ENCODE measurements around the gene TBL1XR1.
"Not testable (repeated sequence)": the region's sequence is repeated elsewhere in the genome, so short reads cannot be mapped to it uniquely, and the experiment has no call there.

Gene TBL1XR1

DNA sequence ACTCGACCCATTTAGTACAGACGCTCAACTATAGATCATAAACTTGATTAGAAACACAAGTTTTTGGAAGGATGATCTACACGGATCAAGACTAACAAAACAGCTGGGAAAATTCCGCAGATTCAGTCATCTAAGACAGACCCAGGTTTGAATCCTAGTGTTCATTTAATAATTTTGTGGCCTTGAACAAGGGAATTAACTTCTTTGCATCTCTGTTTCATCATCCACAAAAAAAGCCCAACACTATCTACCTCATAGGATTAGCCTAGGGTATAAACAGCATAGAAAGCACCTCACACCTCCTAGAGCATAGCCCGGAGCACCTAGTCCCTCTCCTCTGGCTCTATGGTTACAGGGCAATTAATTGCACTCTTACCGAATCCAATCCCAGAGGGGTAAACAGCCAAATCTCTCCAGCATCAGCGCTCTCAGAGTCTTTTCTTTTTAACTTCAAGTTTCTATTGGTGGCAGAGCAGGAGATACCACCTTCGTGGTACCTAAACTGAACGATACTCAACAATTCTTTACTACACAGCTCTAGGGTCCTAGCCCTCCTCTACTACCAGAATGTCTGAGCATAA is 3.5 kb downstream of the TBL1XR1 start:
- H3K4me3 ChIP-seq (replicated peaks; ENCODE audit: low read depth, low read length): peak overlapping the region; percentile 80
- TF ChIP-seq, protein P1, sequence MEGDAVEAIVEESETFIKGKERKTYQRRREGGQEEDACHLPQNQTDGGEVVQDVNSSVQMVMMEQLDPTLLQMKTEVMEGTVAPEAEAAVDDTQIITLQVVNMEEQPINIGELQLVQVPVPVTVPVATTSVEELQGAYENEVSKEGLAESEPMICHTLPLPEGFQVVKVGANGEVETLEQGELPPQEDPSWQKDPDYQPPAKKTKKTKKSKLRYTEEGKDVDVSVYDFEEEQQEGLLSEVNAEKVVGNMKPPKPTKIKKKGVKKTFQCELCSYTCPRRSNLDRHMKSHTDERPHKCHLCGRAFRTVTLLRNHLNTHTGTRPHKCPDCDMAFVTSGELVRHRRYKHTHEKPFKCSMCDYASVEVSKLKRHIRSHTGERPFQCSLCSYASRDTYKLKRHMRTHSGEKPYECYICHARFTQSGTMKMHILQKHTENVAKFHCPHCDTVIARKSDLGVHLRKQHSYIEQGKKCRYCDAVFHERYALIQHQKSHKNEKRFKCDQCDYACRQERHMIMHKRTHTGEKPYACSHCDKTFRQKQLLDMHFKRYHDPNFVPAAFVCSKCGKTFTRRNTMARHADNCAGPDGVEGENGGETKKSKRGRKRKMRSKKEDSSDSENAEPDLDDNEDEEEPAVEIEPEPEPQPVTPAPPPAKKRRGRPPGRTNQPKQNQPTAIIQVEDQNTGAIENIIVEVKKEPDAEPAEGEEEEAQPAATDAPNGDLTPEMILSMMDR (IDR thresholded peaks at IDR 0.05; ENCODE audit: low read length, missing control alignments): no peak
- DNase-seq (ENCODE audit: low read depth): no peak

DNA sequence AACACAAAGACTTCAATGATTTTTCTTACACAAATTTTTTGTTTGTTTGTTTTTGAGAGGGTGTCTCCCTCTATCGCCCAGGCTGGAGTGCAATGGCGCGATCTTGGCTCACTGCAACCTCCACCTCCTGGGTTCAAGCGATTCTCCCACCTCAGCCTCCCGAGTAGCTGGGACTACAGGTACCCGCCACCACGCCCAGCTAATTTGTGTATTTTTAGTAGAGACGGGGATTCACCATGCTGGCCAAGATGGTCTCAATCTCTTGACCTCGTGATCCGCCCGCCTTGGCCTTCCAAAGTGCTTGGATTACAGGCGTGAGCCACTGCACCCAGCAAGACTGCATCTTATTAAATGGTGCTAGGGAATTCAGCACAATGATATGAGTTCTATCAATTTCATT is 4.0 kb downstream of the TBL1XR1 start:
- DNase-seq (ENCODE audit: low read depth); H3K4me3 ChIP-seq (replicated peaks; ENCODE audit: low read depth, low read length): not testable (repeated sequence)

DNA sequence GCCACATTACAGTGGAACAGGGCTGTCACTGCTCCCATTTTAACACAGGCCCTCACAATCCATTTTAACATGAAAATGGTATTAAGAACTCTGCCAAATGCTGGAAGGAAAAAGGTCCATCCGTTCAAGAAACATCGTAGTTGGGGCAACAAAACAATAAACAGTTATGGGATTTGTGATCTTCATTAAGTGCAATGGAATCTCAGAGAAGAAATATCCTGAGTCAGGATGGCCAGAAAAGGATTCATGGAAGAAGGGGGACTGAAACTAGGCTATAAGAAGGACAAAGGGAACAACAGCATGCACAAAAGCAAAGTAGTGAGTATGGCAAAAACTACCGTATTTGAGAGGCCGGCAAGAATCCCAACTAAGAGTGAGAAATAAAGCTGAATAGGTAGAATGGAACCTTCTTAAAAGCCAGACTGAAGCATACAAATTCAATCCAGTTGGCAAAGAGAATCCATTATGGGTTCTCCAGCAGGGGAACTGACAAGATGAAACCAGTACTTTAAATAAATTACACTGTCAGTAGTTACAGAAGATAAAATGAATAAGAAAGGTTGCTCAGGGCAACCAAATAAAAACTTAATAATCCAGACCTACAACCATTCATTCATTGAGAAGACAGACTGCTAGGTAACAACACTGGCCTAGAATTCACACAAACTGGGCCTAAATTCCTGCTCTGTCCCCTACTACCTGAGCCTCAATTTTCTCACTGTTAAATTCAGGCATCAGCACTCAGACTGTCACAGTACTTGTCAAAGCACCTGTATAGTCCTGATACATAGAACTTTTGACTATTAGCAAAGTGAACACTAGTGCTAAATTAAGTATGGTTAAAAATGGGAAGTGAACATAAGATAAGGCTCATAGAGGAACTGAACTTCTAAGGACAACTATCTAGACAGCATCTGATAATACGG is 6.3 kb downstream of the TBL1XR1 start:
- TF ChIP-seq, protein P1 (IDR thresholded peaks at IDR 0.05; ENCODE audit: low read length, missing control alignments): no peak
- peak; percentile 53 for DNase-seq (ENCODE audit: low read depth)
- no peak overlapping the region for H3K4me3 ChIP-seq (replicated peaks; ENCODE audit: low read depth, low read length)

DNA sequence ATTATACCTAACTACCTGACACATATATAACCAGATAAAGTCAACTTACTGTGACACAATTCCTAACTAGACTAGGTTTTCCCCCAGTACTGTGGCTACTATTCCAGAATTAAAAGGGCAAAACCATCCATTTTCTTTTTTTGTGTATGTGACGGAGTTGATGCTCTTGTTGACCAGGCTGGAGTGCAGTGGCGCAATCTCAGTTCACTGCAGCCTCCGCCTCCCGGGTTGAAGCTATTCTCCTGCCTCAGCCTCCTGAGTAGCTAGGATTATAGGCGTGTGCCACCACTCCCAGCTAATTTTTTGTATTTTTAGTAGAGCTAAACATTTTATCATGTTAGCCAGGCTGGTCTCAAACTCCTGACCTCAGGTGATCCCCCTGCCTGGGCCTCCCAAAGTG is 7.1 kb downstream of the TBL1XR1 start:
- not testable (repeated sequence) for DNase-seq (ENCODE audit: low read depth); H3K4me3 ChIP-seq (replicated peaks; ENCODE audit: low read depth, low read length)

DNA sequence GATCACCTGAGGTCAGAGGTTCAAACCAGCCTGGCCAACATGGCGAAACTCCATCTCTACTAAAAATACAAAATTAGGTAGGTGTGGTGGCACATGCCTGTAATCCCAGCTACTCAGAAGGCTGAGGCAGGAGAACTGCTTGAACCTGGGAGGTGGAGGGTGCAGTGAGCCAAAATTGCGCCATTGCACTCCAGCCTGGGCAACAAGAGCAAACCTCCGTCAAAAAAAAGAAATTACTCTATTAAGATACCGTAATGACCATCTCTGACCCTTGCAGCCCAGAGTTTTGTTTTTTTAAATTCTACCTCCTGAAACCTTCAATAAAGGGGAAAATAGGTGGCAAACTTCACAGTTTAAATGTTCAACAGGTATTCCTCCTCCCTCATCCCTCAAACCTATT is 9.0 kb downstream of the TBL1XR1 start:
- not testable (repeated sequence) for DNase-seq (ENCODE audit: low read depth)

DNA sequence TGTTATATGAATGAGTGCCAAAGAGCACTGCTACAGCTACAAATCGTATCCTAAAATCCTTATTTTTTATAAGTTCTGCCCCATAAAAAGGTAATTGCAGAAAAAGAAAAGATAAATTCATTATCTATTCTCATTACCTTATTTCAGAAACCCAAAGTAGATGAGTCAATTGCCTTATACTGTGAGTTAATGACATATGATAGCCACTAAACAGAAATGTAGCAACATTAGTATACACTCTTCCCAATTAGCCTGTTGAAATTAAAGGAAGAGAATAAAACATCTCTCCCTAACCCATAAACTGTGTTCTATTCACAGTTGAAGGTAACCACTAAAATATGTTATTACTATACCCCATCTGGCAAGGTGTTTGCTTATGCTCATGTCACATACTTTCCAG is 11.0 kb downstream of the TBL1XR1 start:
- TF ChIP-seq, protein P1 (IDR thresholded peaks at IDR 0.05; ENCODE audit: low read length, missing control alignments): no peak

More for the DNA sequence above, 9.0 kb downstream of the TBL1XR1 start:
- H3K4me3 ChIP-seq (replicated peaks; ENCODE audit: low read depth, low read length): not testable (repeated sequence)

DNA sequence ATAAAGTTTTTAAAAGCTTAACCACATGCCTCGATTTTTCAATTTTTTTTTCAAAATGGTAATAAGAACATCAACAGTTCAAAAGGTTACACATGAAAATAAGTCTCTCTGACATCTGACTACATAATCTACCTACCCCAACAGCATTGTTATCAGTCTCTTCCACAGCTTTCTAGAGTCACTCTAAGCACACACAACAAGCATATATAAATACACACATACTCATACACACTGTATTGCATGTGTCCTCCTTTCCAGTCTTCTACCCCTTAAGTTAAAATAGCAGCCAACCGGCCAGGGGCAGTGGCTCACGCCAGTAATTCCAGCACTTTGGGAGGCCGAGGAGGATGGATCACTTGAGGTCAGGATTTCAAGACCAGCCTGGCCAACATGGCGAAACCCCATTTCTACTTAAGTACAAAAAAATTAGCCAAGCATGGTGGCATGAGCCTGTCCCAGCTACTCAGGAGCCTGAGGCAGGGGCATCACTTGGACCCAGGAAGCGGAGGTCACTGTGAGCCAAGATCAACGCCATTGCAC is 12.2 kb downstream of the TBL1XR1 start:
- DNase-seq (ENCODE audit: low read depth): no peak
- TF ChIP-seq, protein P1 (IDR thresholded peaks at IDR 0.05; ENCODE audit: low read length, missing control alignments): no peak
- H3K4me3 ChIP-seq (replicated peaks; ENCODE audit: low read depth, low read length): no peak overlapping the region

More for the DNA sequence above, 11.0 kb downstream of the TBL1XR1 start:
- no peak for DNase-seq (ENCODE audit: low read depth)
- H3K4me3 ChIP-seq (replicated peaks; ENCODE audit: low read depth, low read length): no peak overlapping the region

DNA sequence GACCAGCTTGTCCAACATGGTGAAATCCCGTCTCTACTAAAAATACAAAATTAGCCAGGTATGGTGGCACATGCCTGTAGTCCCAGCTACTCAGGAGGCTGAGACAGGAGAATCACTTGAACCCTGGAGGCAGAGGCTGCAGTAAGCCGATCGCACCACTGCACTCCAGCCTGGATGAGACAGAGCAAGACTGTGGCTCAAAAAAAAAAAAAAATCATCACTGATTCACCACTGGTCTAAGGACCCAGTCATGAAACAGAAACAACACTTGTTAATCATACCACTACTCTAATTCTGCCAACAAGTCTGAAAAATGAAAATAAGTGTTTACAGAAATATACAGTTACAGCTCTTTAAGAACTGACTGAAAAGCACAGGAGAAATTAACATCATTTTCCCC is 12.7 kb downstream of the TBL1XR1 start:
- not testable (repeated sequence) for DNase-seq (ENCODE audit: low read depth); H3K4me3 ChIP-seq (replicated peaks; ENCODE audit: low read depth, low read length)

DNA sequence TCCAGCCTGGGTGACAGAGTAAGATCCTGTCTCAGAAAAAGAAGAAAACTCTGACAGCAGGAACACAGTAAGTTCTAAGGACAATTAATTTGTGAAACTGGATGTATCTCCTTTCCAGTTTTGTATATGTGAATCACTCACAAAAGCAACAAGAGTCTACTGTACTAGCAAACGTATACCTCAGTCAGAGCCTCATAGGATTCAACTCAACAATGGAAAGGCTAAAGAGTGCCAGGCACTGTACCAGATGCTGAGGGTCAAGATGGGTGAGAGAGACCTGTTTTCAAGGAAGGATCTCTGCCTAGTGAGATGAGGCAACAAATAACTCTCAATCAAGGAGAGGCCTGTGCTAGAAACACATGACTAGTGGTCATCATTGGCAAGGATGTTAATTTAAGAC is 14.9 kb downstream of the TBL1XR1 start:
- no peak overlapping the region for H3K4me3 ChIP-seq (replicated peaks; ENCODE audit: low read depth, low read length)
- TF ChIP-seq, protein P1 (IDR thresholded peaks at IDR 0.05; ENCODE audit: low read length, missing control alignments): no peak
- no peak for DNase-seq (ENCODE audit: low read depth)

Data from fibroblast of pulmonary artery (primary cell).